Stomach (tissue), 9 donors: ENCODE results near the gene PRRT3. TPM values are rescaled to one million over a fixed set of nuclear protein-coding genes. Genes with fewer than 3 reads are reported as not detected.

Experiments used
- DNase-seq, 2 donors: peaks; one replicate each; pipeline versions ENCODE4 v3.0.0 to v3.0.0-alpha.2; 2013 to 2019
- H3K27ac ChIP-seq, 5 donors: fragments of 200-600 bp in 4 of 5; sonication (generic) in 4 of 5; one replicate each; pipeline ENCODE4 v1.5.1; 2013 to 2019; ENCODE audit warnings: mild to moderate bottlenecking in 1 of 5, moderate library complexity in 1 of 5
- H3K27me3 ChIP-seq, 3 donors: fragments of 200-600 bp; sonication (generic); one replicate each; pipeline ENCODE4 v1.5.1; 2017 to 2019; ENCODE audit warnings: mixed run types in 1 of 3
- H3K36me3 ChIP-seq, 4 donors: fragments of 200-600 bp; sonication (generic); 1 replicate in 3 of 4; 2 replicates in 1 of 4; pipeline ENCODE4 v1.5.1; 2016 to 2019
- H3K4me1 ChIP-seq, 4 donors: fragments of 200-600 bp; sonication (generic); one replicate each; pipeline ENCODE4 v1.5.1; 2016 to 2019
- H3K4me3 ChIP-seq, 4 donors: fragments of 200-600 bp; sonication (generic) in 3 of 4; one replicate each; pipeline ENCODE4 v1.5.1; 2016 to 2019; ENCODE audit warnings: mild to moderate bottlenecking in 1 of 4
- H3K9me3 ChIP-seq, 4 donors: fragments of 200-600 bp; sonication (generic); one replicate each; pipeline ENCODE4 v1.5.1; 2016 to 2019
- EP300 ChIP-seq: sonication (generic); formaldehyde crosslinking; IDR thresholded peaks from one replicate; pipeline ENCODE4 v1.6.1; 2017; ENCODE audit warnings: antibody characterized with exemption
- POLR2A ChIP-seq, 4 donors: fragments of 450-650 bp; IDR thresholded peaks; one replicate each; pipeline ENCODE4 v1.6.1; 2016; ENCODE audit warnings: antibody characterized with exemption in 4 of 4, control low read depth in 2 of 4, mild to moderate bottlenecking in 1 of 4, moderate library complexity in 1 of 4
- POLR2AphosphoS5 ChIP-seq, 3 donors: sonication (generic); formaldehyde crosslinking; IDR thresholded peaks; one replicate each; pipeline ENCODE4 v1.6.1; 2016; ENCODE audit warnings: antibody characterized with exemption in 3 of 3
- WGBS, 5 donors: extraction: QIAGEN DNeasy Blood & Tissue Kit in 3 of 5; methylation state at CpG; one replicate each; pipeline versions ENCODE4 v1.1.5 to v1.1.7; 2013 to 2018; 5-methylcytosine and 5-hydroxymethylcytosine counted together
- intact Hi-C: fragments of 100-400 bp; cut with DNase I; formaldehyde crosslinking; loops from one replicate; pipeline ENCODE4 v1.15.1; 2023; ENCODE audit warnings: low total_unique reads
- polyA plus RNA-seq, 3 donors: library from polyadenylated mRNA; stranded (reverse); fragments of 200-250 nt; gene quantifications; one replicate each; pipeline ENCODE4 v1.2.3, GENCODE V29; 2013
- total RNA-seq, 5 donors: library from RNA; depleted of rRNA; stranded (reverse); fragments of >200 nt; gene quantifications; one replicate each; pipeline versions ENCODE4 v1.1.0 to v1.2.3, GENCODE V29; 2014 to 2016
- TF ChIP-seq, protein P1 (sequence below), 7 experiments: fragments of 450-650 bp in 4 of 7; fragments of 200-600 bp in 3 of 7; sonication (generic) in 3 of 7; IDR thresholded peaks; one replicate each; pipeline ENCODE4 v1.5.1; 2016 to 2019; ENCODE audit warnings: antibody characterized with exemption in 7 of 7, control low read depth in 2 of 7, mild to moderate bottlenecking in 1 of 7
- donor health status: healthy with polysubstance abuse.
- donor health status: Bipolar disorder and iron deficiency.
- donor health status: healthy.

The PRRT3 gene
- total and polyA plus RNA-seq, 8 donors: 0.44 to 31.6 (median 0.92) TPM

DNA sequence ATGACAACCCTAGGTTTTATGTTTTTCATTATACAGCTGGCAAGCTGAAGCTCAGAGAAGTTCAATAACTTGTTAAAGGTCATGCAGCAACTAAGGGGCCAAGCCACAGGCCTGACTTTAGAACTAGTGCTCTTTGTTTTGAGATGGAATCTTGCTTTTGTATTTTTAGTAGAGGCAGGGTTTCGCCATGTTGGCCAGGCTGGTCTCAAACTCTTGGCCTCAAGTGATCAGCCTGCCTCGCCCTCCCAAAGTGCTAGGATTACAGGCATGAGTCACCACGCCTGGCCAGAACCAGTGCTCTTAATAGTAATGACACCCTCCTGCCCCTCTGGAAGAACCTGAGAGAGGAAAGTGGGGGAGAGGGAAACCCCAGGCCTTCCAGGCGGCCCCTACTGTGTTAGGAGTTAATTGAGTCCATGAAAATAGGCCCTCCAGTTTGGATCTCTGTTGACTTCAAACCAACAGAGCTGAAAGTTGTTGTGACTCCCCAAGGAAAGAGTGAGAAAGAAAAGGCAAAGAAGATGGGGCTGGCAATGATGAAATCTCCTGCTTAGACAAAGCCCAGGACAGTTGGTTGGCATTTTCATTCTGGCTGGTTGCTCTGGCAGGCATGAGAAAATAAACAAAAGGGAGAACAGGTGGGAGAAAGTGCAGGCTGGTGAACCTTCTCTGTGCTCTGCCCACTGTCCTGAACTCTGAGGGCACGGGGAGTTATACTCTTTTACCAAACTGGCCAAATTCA lies 3.6 kb upstream of the PRRT3 start:
- H3K36me3 ChIP-seq: peaks cover 0 to 28% (median 4%) of the 10 kb centered on the region in 4 donors
- H3K4me3 ChIP-seq: no peak overlapping the region
- H3K27me3 ChIP-seq: no peaks in the 10 kb centered on the region
- intact Hi-C loops: no loop called here
- H3K27ac ChIP-seq: peak overlapping the region in 2 of 5 donors; percentile 4 to 43
- H3K4me1 ChIP-seq: peaks cover 6 to 34% (median 21%) of the 10 kb centered on the region in 4 donors
- H3K9me3 ChIP-seq: no peaks in the 10 kb centered on the region
- DNase-seq: no peak
- TF ChIP-seq, protein P1, sequence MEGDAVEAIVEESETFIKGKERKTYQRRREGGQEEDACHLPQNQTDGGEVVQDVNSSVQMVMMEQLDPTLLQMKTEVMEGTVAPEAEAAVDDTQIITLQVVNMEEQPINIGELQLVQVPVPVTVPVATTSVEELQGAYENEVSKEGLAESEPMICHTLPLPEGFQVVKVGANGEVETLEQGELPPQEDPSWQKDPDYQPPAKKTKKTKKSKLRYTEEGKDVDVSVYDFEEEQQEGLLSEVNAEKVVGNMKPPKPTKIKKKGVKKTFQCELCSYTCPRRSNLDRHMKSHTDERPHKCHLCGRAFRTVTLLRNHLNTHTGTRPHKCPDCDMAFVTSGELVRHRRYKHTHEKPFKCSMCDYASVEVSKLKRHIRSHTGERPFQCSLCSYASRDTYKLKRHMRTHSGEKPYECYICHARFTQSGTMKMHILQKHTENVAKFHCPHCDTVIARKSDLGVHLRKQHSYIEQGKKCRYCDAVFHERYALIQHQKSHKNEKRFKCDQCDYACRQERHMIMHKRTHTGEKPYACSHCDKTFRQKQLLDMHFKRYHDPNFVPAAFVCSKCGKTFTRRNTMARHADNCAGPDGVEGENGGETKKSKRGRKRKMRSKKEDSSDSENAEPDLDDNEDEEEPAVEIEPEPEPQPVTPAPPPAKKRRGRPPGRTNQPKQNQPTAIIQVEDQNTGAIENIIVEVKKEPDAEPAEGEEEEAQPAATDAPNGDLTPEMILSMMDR (IDR thresholded peaks at IDR 0.05): no peak
- 73 to 88% (median 83%) methylated on average over 5 of the region's 5 CpGs for WGBS, 5 donors

DNA sequence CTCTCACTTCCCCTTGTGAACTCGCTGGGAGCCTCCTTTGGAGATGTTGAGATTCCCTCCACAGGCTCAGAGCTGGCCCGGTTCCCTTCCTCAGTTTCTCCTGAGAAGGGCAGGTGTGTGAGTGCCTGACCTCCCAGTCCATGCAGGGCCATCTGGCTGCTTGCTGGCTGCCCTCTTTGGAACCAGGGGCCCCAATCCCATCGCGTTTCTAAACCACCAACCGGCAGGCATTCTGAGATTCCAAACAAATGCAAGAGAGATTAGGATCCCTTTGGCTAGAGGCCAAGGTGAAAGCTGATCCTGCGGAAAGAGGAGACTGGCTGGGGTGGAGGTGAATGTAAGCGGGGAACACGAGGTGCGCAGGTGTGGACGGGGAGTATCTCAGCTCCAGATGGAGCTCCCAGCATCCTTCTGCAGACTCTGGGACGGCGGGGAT lies 2.9 kb upstream of the PRRT3 start:
- DNase-seq: peak; percentile 45 to 77
- Histone ChIP-seq H3K36me3 (peaks cover 0 to 21% (median 0%) of the 10 kb centered on the region in 4 donors), H3K27ac (no peak overlapping the region), H3K27me3 (no peaks in the 10 kb centered on the region), H3K4me3 (no peak overlapping the region), H3K4me1 (peaks cover 6 to 34% (median 21%) of the 10 kb centered on the region in 4 donors), H3K9me3 (no peaks in the 10 kb centered on the region)
- 22 to 40% (median 27%) methylated on average over 12 of the region's 12 CpGs for WGBS, 5 donors
- intact Hi-C loops: no loop called here
- TF ChIP-seq EP300 (no peak), POLR2AphosphoS5 (IDR thresholded peaks at IDR 0.05) (no peak), POLR2A (IDR thresholded peaks at IDR 0.05) (no peak)
- TF ChIP-seq, protein P1 (IDR thresholded peaks at IDR 0.05): no peak

DNA sequence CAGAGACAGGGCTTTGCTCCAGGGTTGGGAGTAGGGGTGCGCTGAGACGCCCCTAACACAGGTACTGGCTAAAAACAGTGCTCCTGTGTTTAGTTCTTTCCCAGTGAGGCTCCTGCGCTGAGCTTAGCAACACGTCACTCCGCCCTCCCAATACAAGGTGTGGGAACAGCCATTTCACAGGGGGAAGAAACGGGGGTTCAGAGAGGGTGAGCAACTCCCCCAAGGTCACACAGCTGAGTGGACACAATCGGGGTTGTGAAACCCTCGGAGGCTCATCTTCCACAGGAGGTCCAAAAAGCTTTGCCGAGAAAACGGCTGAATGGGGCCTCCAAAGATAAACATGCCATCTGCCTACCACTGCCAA lies 628 bp downstream of the PRRT3 start:
- 27 to 35% (median 30%) methylated on average over 10 of the region's 10 CpGs for WGBS, 5 donors
- intact Hi-C loops: no loop called here
- peak overlapping the region; percentile 54 to 65 (median 57) for H3K4me3 ChIP-seq
- no peaks in the 10 kb centered on the region for H3K9me3 ChIP-seq
- H3K27me3 ChIP-seq: no peaks in the 10 kb centered on the region
- H3K36me3 ChIP-seq: peaks cover 0 to 8% (median 2%) of the 10 kb centered on the region in 4 donors
- TF ChIP-seq, protein P1 (IDR thresholded peaks at IDR 0.05): no peak
- TF ChIP-seq EP300 (no peak), POLR2A (IDR thresholded peaks at IDR 0.05) (no peak), POLR2AphosphoS5 (IDR thresholded peaks at IDR 0.05) (no peak)
- no peak for DNase-seq
- H3K4me1 ChIP-seq: peaks cover 14 to 52% (median 39%) of the 10 kb centered on the region in 4 donors
- no peak overlapping the region for H3K27ac ChIP-seq

DNA sequence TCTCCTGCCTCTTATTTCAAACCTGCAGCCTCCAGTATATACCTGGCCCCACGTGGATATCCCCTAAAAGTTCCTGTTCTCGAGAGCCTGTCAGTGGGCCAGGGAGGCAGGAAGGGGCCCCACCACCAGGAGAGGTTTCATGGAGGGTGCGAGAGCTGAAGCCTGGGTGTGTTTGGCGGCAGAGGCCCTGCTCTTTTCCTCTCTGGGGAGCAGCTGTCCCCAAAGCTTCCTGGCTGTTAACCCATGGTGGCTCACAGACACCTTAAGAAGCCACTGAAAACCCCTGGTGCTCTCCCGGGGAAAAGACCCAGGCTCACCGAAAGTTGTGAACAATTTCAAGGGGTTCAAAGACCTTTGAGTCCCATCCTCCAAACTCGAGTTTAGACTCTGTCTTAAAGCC lies 1.1 kb downstream of the PRRT3 start:
- no peak for DNase-seq
- TF ChIP-seq, protein P1 (IDR thresholded peaks at IDR 0.05): no peak
- TF ChIP-seq POLR2AphosphoS5 (IDR thresholded peaks at IDR 0.05): no peak
- TF ChIP-seq EP300: no peak
- TF ChIP-seq POLR2A (IDR thresholded peaks at IDR 0.05): no peak
- intact Hi-C loops: no loop called here
- no peak overlapping the region for H3K27ac ChIP-seq
- peaks cover 0 to 8% (median 2%) of the 10 kb centered on the region in 4 donors for H3K36me3 ChIP-seq
- H3K4me3 ChIP-seq: no peak overlapping the region
- no peaks in the 10 kb centered on the region for H3K9me3 ChIP-seq
- 32 to 48% (median 41%) methylated on average over 7 of the region's 7 CpGs for whole genome bisulfite sequencing, 5 donors
- no peaks in the 10 kb centered on the region for H3K27me3 ChIP-seq
- peaks cover 14 to 54% (median 41%) of the 10 kb centered on the region in 4 donors for H3K4me1 ChIP-seq
